Neural cell (in vitro differentiated cells): ENCODE measurements around the gene PLXNC1. TPM values are rescaled to one million over a fixed set of nuclear protein-coding genes. Genes with fewer than 3 reads are reported as not detected.

Experiments used
- H2AFZ ChIP-seq: fragments of 200-600, 300-800 bp; sonication (generic), shearing (Covaris generic); 2 replicates; pipeline ENCODE4 v1.6.0; 2014; ENCODE audit warnings: low read depth, mild to moderate bottlenecking, antibody characterized with exemption, low read length, moderate library complexity
- H3F3A ChIP-seq: fragments of 200-600 bp; shearing (Covaris generic); 2 replicates; pipeline ENCODE4 v1.6.1; 2016; ENCODE audit warnings: mild to moderate bottlenecking, moderate library complexity, mixed read lengths, antibody characterized with exemption, low read length; ENCODE audit not compliant: insufficient read depth, poor library complexity, severe bottlenecking
- H3K27ac ChIP-seq: fragments of 200-600, 300-800 bp; sonication (generic), shearing (Covaris generic); 2 replicates; pipeline ENCODE4 v1.5.1; 2014; ENCODE audit warnings: mild to moderate bottlenecking, low read length, moderate library complexity
- H3K27me3 ChIP-seq: fragments of 300-800, 200-600 bp; sonication (generic), shearing (Covaris generic); 2 replicates; pipeline ENCODE4 v1.6.0; 2014; ENCODE audit warnings: mild to moderate bottlenecking, low read depth, low read length, moderate library complexity; ENCODE audit not compliant: insufficient read depth
- H3K36me3 ChIP-seq: fragments of 300-800, 200-600 bp; sonication (generic), shearing (Covaris generic); 2 replicates; pipeline ENCODE4 v1.5.1; 2014; ENCODE audit warnings: mild to moderate bottlenecking, antibody characterized with exemption, low read length, moderate library complexity; ENCODE audit not compliant: insufficient read depth
- H3K4me2 ChIP-seq: fragments of 300-800, 200-600 bp; sonication (generic), shearing (Covaris generic); 2 replicates; pipeline ENCODE4 v1.6.0; 2014; ENCODE audit warnings: mild to moderate bottlenecking, low read length
- H3K4me3 ChIP-seq: fragments of 300-800, 200-600 bp; sonication (generic), shearing (Covaris generic); 2 replicates; pipeline ENCODE4 v1.5.1; 2014; ENCODE audit warnings: mild to moderate bottlenecking, low read length, moderate library complexity
- H3K79me2 ChIP-seq: fragments of 200-600 bp; shearing (Covaris generic); replicated peaks from 2 replicates; pipeline ENCODE4 v1.6.0; 2014; ENCODE audit warnings: mild to moderate bottlenecking, low read length, moderate library complexity; ENCODE audit not compliant: insufficient read depth
- H3K9ac ChIP-seq: fragments of 300-800, 200-600 bp; sonication (generic), shearing (Covaris generic); 2 replicates; pipeline ENCODE4 v1.6.1; 2016; ENCODE audit warnings: mild to moderate bottlenecking, low read length, mixed read lengths
- H3K9me2 ChIP-seq: fragments of 200-600 bp; shearing (Covaris generic); 2 replicates; pipeline ENCODE4 v1.6.1; 2016; ENCODE audit warnings: mild to moderate bottlenecking, low read length, mixed read lengths; ENCODE audit not compliant: insufficient read depth
- H3K9me3 ChIP-seq: fragments of 200-600, 300-800 bp; sonication (generic), shearing (Covaris generic); 2 replicates; pipeline ENCODE4 v1.6.1; 2016; ENCODE audit warnings: mild to moderate bottlenecking, mixed run types, low read length, moderate library complexity, mixed read lengths
- H4K20me1 ChIP-seq: fragments of 200-600 bp; shearing (Covaris generic); 2 replicates; pipeline ENCODE4 v1.6.1; 2016; ENCODE audit warnings: mild to moderate bottlenecking, mixed run types; ENCODE audit not compliant: insufficient read depth
- CTCF ChIP-seq: fragments of 450-650 bp; IDR thresholded peaks from 2 replicates; pipeline ENCODE4 v1.5.1; 2014; ENCODE audit warnings: antibody characterized with exemption, mild to moderate bottlenecking, moderate library complexity; ENCODE audit not compliant: poor library complexity, severe bottlenecking
- EP300 ChIP-seq: fragments of 450-650 bp; conservative IDR thresholded peaks from 2 replicates; pipeline ENCODE4 v1.6.1; 2014; ENCODE audit warnings: antibody characterized with exemption, mild to moderate bottlenecking, moderate library complexity; ENCODE audit not compliant: poor library complexity, severe bottlenecking
- EZH2 ChIP-seq: fragments of 200-600, 300-800 bp; shearing (Covaris generic), sonication (generic); IDR thresholded peaks from 2 replicates; pipeline ENCODE4 v1.6.1; 2014; ENCODE audit warnings: antibody characterized with exemption, low read length, borderline replicate concordance, mild to moderate bottlenecking; ENCODE audit not compliant: insufficient read depth, poor library complexity, severe bottlenecking
- MXI1 ChIP-seq: fragments of 450-650 bp; conservative IDR thresholded peaks from 2 replicates; pipeline ENCODE4 v1.6.1; 2014; ENCODE audit warnings: antibody characterized with exemption, mild to moderate bottlenecking; ENCODE audit not compliant: poor library complexity, severe bottlenecking
- POLR2AphosphoS5 ChIP-seq: IDR thresholded peaks from 2 replicates; pipeline ENCODE4 v1.6.1; 2012
- RAD21 ChIP-seq: fragments of 450-650 bp; conservative IDR thresholded peaks from 2 replicates; pipeline ENCODE4 v1.6.1; 2014; ENCODE audit warnings: antibody characterized with exemption, mild to moderate bottlenecking, moderate library complexity
- REST ChIP-seq: IDR thresholded peaks from 2 replicates; pipeline ENCODE4 v1.6.1; 2012; ENCODE audit warnings: borderline replicate concordance
- SMC3 ChIP-seq: fragments of 450-650 bp; conservative IDR thresholded peaks from 2 replicates; pipeline ENCODE4 v1.6.1; 2014; ENCODE audit warnings: antibody characterized with exemption, mild to moderate bottlenecking, moderate library complexity; ENCODE audit not compliant: poor library complexity
- TAF1 ChIP-seq: IDR thresholded peaks from 2 replicates; pipeline ENCODE4 v1.6.1; 2012; ENCODE audit warnings: low read depth
- polyA plus RNA-seq: library from polyadenylated mRNA; depleted of rRNA; stranded (reverse); fragments of >200 nt; gene quantifications from 2 replicates; pipeline ENCODE4 v1.2.3, GENCODE V29; 2014

PLXNC1 gene
- polyA plus RNA-seq, 1 donor from 2014 or later = 76.3 TPM

GRCh38 chr12:94353130-94353529 lies 204.8 kb downstream of the PLXNC1 start:
- no peaks in the 10 kb centered on the region for H3F3A ChIP-seq
- no peaks in the 10 kb centered on the region for H3K27me3 ChIP-seq
- H3K4me3 ChIP-seq = no peak overlapping the region
- H3K4me2 ChIP-seq = no peak overlapping the region
- H3K9ac ChIP-seq = no peak overlapping the region
- H3K27ac ChIP-seq = no peak overlapping the region
- H2AFZ ChIP-seq = no peak overlapping the region
- no peaks in the 10 kb centered on the region for H3K9me2 ChIP-seq
- no peaks in the 10 kb centered on the region for H4K20me1 ChIP-seq
- no peaks in the 10 kb centered on the region for H3K36me3 ChIP-seq
- H3K79me2 ChIP-seq = no peaks in the 10 kb centered on the region
- TF ChIP-seq REST = no peak
- TF ChIP-seq TAF1 = no peak
- TF ChIP-seq MXI1 = no peak
- TF ChIP-seq POLR2AphosphoS5 = no peak
- TF ChIP-seq EZH2 = no peak
- TF ChIP-seq EP300 = no peak
- TF ChIP-seq RAD21 = no peak
- TF ChIP-seq CTCF = no peak
- TF ChIP-seq SMC3 = no peak
- peaks cover 10% of the 10 kb centered on the region for H3K9me3 ChIP-seq
